Endothelial cell of umbilical vein (primary cell): Measurements from ENCODE around the gene CYP3A5.

Experiments
- CTCF ChIP-seq, 2 donors: IDR thresholded peaks; 1 replicate in 1 of 2; 2 replicates in 1 of 2; pipeline ENCODE4 v1.5.1; 2011; ENCODE audit warnings: low read length in 2 of 2, mild to moderate bottlenecking in 2 of 2, moderate library complexity in 2 of 2, control low read depth in 1 of 2, inconsistent platforms in 1 of 2, low read depth in 1 of 2; ENCODE audit not compliant: insufficient read depth in 1 of 2; ENCODE audit errors: extremely low read depth in 1 of 2
- EZH2 ChIP-seq: IDR thresholded peaks from 2 replicates; pipeline ENCODE4 v1.6.1; 2012; ENCODE audit warnings: borderline replicate concordance, low read depth, mild to moderate bottlenecking, moderate library complexity, low read length, inconsistent platforms; ENCODE audit not compliant: severe bottlenecking
- FOS ChIP-seq: IDR thresholded peaks from 2 replicates; pipeline ENCODE4 v1.6.1; 2011; ENCODE audit warnings: mild to moderate bottlenecking, low read length, moderate library complexity, borderline replicate concordance; ENCODE audit not compliant: insufficient read depth
- GATA2 ChIP-seq: IDR thresholded peaks from 2 replicates; pipeline ENCODE4 v1.7.0; 2011; ENCODE audit warnings: low read depth, mild to moderate bottlenecking, moderate library complexity, mixed read lengths, low read length; ENCODE audit not compliant: insufficient read length, insufficient read depth
- JUN ChIP-seq: IDR thresholded peaks from 2 replicates; pipeline ENCODE4 v1.6.1; 2011; ENCODE audit warnings: borderline replicate concordance, low read depth; ENCODE audit not compliant: insufficient read length, insufficient read depth
- MYC ChIP-seq: IDR thresholded peaks from one replicate; pipeline ENCODE4 v1.6.1; 2011; ENCODE audit warnings: mild to moderate bottlenecking, low read depth, low read length
- POLR2A ChIP-seq: IDR thresholded peaks from 2 replicates; pipeline ENCODE4 v1.6.1; 2012; ENCODE audit warnings: low read depth, mild to moderate bottlenecking, control low read depth, low read length
- POLR2AphosphoS5 ChIP-seq: IDR thresholded peaks from 2 replicates; pipeline ENCODE4 v1.6.1; 2012; ENCODE audit warnings: low read depth, mild to moderate bottlenecking, control low read depth, low read length, moderate library complexity; ENCODE audit not compliant: insufficient read depth
- TF ChIP-seq, protein P1 (sequence below): IDR thresholded peaks from 2 replicates; pipeline ENCODE4 v1.6.1; 2011; ENCODE audit not compliant: insufficient read depth, insufficient read length

- TF ChIP-seq CTCF (IDR thresholded peaks at IDR 0.05; ENCODE audit: extremely low read depth in 1 of 2, insufficient read depth in 1 of 2, low read depth in 1 of 2, low read length in 2 of 2) (no peak), POLR2AphosphoS5 (no peak), POLR2A (no peak), EZH2 (no peak), GATA2 (no peak), FOS (no peak), MYC (no peak), JUN (no peak)
- TF ChIP-seq, protein P1, sequence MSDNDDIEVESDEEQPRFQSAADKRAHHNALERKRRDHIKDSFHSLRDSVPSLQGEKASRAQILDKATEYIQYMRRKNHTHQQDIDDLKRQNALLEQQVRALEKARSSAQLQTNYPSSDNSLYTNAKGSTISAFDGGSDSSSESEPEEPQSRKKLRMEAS = no peak
Observed at GRCh38 chr7:99623702-99624447, 55.9 kb downstream of the CYP3A5 start.
